ENCODE data around the gene DCLK1. TPM values are rescaled to one million over a fixed set of nuclear protein-coding genes. Genes with fewer than 3 reads are reported as not detected.

DCLK1 gene
- total and polyA plus RNA-seq, 10 of the 15 experiments (the other 5 are each of a cell fraction or from before 2014, with no cell fraction given), result not detected

GRCh38 chr13:35812736-35813135, 318.4 kb downstream of the DCLK1 start:
- H3K36me3 ChIP-seq (ENCODE audit: control insufficient read depth in 2 of 2, insufficient read depth in 2 of 2, low read length in 1 of 2), result no peaks in the 10 kb centered on the region
- SMC1A ChIA-PET (ENCODE audit: uncharacterized antibody, unreplicated experiment), result no interaction called here
- no TSS peak for BruUV-seq (replicated peaks)
- H3K4me2 ChIP-seq (ENCODE audit: control insufficient read depth, insufficient read depth), result no peak overlapping the region
- no peaks in the 10 kb centered on the region for H4K20me1 ChIP-seq (ENCODE audit: control insufficient read depth, insufficient read depth)
- 7% methylated on average over 6 of the region's 6 CpGs for WGBS (ENCODE audit: insufficient coverage, insufficient replicate concordance, low lambda C conversion rate, missing lambda C conversion rate)
- in situ Hi-C loops (cut with MboI), result no loop called here
- H3K27ac ChIP-seq (ENCODE audit: control insufficient read depth, insufficient read depth), result no peak overlapping the region
- H3K27me3 ChIP-seq (replicated peaks in 1 of 2; ENCODE audit: control insufficient read depth in 2 of 2, insufficient read depth in 2 of 2, low read length in 1 of 2), result no peaks in the 10 kb centered on the region
- POLR2A ChIA-PET, result no interaction called here
- RAD21 ChIA-PET (ENCODE audit: unreplicated experiment), result no interaction called here
- no peaks in the 10 kb centered on the region for H3K9me3 ChIP-seq (replicated peaks; ENCODE audit: control insufficient read depth, insufficient read depth, low read length)
- no peak for ATAC-seq
- H3K9ac ChIP-seq (ENCODE audit: control insufficient read depth, insufficient read depth, low read length), result no peak overlapping the region
- DNase-seq (ENCODE audit: low read depth, low spot score), result no peak
- intact Hi-C loops (cut with micrococcal nuclease; ENCODE audit: unreplicated experiment), result no loop called here
- no peaks in the 10 kb centered on the region for H3K4me1 ChIP-seq (ENCODE audit: control insufficient read depth, insufficient read depth, low read length)
- FAIRE-seq, result no peak
- no peaks in the 10 kb centered on the region for H3K79me2 ChIP-seq (ENCODE audit: control insufficient read depth, insufficient read depth, low read length)
- no peak overlapping the region for H2AFZ ChIP-seq (ENCODE audit: control insufficient read depth, low read depth, low read length)
- H3K4me3 ChIP-seq, result no peak overlapping the region
- CTCF ChIA-PET, result no interaction called here
- TF ChIP-seq CHD4 (IDR thresholded peaks at IDR 0.05) (no peak), SPI1 (IDR thresholded peaks at IDR 0.05; ENCODE audit: borderline replicate concordance, insufficient read depth, low read depth, low read length) (no peak), IKZF1 (conservative IDR thresholded peaks at IDR 0.05) (no peak), MYC (IDR thresholded peaks at IDR 0.05; ENCODE audit: insufficient read depth, insufficient read length, insufficient replicate concordance, low read length, severe bottlenecking) (no peak), BMI1 (IDR thresholded peaks at IDR 0.05; ENCODE audit: borderline replicate concordance) (no peak), MTA2 (IDR thresholded peaks at IDR 0.05; ENCODE audit: low read depth) (no peak), RB1 (IDR thresholded peaks at IDR 0.05; ENCODE audit: borderline replicate concordance) (no peak), STAT3 (IDR thresholded peaks at IDR 0.05; ENCODE audit: low read depth, low read length) (no peak), SKIL (IDR thresholded peaks at IDR 0.05; ENCODE audit: low read depth, poor library complexity, severe bottlenecking) (no peak)
- TF ChIP-seq, protein P1, sequence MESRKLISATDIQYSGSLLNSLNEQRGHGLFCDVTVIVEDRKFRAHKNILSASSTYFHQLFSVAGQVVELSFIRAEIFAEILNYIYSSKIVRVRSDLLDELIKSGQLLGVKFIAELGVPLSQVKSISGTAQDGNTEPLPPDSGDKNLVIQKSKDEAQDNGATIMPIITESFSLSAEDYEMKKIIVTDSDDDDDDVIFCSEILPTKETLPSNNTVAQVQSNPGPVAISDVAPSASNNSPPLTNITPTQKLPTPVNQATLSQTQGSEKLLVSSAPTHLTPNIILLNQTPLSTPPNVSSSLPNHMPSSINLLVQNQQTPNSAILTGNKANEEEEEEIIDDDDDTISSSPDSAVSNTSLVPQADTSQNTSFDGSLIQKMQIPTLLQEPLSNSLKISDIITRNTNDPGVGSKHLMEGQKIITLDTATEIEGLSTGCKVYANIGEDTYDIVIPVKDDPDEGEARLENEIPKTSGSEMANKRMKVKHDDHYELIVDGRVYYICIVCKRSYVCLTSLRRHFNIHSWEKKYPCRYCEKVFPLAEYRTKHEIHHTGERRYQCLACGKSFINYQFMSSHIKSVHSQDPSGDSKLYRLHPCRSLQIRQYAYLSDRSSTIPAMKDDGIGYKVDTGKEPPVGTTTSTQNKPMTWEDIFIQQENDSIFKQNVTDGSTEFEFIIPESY (IDR thresholded peaks at IDR 0.05), result no peak
- TF ChIP-seq, protein P2, sequence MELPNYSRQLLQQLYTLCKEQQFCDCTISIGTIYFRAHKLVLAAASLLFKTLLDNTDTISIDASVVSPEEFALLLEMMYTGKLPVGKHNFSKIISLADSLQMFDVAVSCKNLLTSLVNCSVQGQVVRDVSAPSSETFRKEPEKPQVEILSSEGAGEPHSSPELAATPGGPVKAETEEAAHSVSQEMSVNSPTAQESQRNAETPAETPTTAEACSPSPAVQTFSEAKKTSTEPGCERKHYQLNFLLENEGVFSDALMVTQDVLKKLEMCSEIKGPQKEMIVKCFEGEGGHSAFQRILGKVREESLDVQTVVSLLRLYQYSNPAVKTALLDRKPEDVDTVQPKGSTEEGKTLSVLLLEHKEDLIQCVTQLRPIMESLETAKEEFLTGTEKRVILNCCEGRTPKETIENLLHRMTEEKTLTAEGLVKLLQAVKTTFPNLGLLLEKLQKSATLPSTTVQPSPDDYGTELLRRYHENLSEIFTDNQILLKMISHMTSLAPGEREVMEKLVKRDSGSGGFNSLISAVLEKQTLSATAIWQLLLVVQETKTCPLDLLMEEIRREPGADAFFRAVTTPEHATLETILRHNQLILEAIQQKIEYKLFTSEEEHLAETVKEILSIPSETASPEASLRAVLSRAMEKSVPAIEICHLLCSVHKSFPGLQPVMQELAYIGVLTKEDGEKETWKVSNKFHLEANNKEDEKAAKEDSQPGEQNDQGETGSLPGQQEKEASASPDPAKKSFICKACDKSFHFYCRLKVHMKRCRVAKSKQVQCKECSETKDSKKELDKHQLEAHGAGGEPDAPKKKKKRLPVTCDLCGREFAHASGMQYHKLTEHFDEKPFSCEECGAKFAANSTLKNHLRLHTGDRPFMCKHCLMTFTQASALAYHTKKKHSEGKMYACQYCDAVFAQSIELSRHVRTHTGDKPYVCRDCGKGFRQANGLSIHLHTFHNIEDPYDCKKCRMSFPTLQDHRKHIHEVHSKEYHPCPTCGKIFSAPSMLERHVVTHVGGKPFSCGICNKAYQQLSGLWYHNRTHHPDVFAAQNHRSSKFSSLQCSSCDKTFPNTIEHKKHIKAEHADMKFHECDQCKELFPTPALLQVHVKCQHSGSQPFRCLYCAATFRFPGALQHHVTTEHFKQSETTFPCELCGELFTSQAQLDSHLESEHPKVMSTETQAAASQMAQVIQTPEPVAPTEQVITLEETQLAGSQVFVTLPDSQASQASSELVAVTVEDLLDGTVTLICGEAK (IDR thresholded peaks at IDR 0.05; ENCODE audit: borderline replicate concordance), result no peak
- TF ChIP-seq, protein P3, sequence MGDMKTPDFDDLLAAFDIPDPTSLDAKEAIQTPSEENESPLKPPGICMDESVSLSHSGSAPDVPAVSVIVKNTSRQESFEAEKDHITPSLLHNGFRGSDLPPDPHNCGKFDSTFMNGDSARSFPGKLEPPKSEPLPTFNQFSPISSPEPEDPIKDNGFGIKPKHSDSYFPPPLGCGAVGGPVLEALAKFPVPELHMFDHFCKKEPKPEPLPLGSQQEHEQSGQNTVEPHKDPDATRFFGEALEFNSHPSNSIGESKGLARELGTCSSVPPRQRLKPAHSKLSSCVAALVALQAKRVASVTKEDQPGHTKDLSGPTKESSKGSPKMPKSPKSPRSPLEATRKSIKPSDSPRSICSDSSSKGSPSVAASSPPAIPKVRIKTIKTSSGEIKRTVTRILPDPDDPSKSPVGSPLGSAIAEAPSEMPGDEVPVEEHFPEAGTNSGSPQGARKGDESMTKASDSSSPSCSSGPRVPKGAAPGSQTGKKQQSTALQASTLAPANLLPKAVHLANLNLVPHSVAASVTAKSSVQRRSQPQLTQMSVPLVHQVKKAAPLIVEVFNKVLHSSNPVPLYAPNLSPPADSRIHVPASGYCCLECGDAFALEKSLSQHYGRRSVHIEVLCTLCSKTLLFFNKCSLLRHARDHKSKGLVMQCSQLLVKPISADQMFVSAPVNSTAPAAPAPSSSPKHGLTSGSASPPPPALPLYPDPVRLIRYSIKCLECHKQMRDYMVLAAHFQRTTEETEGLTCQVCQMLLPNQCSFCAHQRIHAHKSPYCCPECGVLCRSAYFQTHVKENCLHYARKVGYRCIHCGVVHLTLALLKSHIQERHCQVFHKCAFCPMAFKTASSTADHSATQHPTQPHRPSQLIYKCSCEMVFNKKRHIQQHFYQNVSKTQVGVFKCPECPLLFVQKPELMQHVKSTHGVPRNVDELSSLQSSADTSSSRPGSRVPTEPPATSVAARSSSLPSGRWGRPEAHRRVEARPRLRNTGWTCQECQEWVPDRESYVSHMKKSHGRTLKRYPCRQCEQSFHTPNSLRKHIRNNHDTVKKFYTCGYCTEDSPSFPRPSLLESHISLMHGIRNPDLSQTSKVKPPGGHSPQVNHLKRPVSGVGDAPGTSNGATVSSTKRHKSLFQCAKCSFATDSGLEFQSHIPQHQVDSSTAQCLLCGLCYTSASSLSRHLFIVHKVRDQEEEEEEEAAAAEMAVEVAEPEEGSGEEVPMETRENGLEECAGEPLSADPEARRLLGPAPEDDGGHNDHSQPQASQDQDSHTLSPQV (IDR thresholded peaks at IDR 0.05), result no peak
